Right lobe of liver (tissue), 4 donors: ENCODE measurements around the gene CPT2.

ENCODE experiments used
- POLR2A ChIP-seq: fragments of 450-650 bp; IDR thresholded peaks from one replicate; pipeline ENCODE4 v1.6.1; 2017; ENCODE audit warnings: antibody characterized with exemption, mild to moderate bottlenecking
- TF ChIP-seq, protein P1 (sequence below), 4 donors: fragments of 200-600 bp in 3 of 4; fragments of 450-650 bp in 1 of 4; IDR thresholded peaks; one replicate each; pipeline versions ENCODE4 v1.5.1 to v1.8.0; 2016 to 2022; ENCODE audit warnings: antibody characterized with exemption in 4 of 4, mild to moderate bottlenecking in 2 of 4
- donor health status: DM: no; HTN: no; CAD: no.
- donor health status: DM: no; HTN: no; CAD: no.
- donor health status: DM: no; HTN: yes; CAD: no.

DNA sequence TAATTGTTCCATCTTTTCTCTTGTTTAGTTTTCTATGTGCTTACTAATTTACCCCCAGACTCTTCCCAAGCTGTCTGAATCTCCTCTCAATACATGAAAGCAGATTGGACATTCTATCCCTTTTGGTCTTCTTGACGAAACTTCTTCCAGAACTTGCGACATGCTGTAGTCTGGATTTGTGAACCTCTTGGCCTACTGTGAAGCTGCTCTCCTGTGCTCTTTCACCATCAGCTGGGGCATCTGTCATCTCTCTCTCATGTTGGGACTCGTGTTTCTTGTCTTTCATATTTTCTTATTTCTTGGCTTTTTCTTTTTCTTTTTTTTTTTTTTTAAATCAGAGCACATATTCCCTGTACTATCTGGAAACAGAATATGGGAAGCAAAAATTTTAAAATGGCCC lies 6.8 kb downstream of the CPT2 start:
- TF ChIP-seq, protein P1, sequence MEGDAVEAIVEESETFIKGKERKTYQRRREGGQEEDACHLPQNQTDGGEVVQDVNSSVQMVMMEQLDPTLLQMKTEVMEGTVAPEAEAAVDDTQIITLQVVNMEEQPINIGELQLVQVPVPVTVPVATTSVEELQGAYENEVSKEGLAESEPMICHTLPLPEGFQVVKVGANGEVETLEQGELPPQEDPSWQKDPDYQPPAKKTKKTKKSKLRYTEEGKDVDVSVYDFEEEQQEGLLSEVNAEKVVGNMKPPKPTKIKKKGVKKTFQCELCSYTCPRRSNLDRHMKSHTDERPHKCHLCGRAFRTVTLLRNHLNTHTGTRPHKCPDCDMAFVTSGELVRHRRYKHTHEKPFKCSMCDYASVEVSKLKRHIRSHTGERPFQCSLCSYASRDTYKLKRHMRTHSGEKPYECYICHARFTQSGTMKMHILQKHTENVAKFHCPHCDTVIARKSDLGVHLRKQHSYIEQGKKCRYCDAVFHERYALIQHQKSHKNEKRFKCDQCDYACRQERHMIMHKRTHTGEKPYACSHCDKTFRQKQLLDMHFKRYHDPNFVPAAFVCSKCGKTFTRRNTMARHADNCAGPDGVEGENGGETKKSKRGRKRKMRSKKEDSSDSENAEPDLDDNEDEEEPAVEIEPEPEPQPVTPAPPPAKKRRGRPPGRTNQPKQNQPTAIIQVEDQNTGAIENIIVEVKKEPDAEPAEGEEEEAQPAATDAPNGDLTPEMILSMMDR (IDR thresholded peaks at IDR 0.05): no peak
- TF ChIP-seq POLR2A: no peak
